EH (cell line): Measurements from ENCODE around the gene PCYT2.
A peak's percentile ranks its signal among the peaks of the same experiment; 100 is the strongest.
"Not testable (repeated sequence)": the region's sequence is repeated elsewhere in the genome, so short reads cannot be mapped to it uniquely, and the experiment has no call there.

Source experiments
- DNase-seq: peaks from one replicate; pipeline ENCODE4 v3.0.0-alpha.2; 2015; ENCODE audit warnings: low read depth

PCYT2 gene

DNA sequence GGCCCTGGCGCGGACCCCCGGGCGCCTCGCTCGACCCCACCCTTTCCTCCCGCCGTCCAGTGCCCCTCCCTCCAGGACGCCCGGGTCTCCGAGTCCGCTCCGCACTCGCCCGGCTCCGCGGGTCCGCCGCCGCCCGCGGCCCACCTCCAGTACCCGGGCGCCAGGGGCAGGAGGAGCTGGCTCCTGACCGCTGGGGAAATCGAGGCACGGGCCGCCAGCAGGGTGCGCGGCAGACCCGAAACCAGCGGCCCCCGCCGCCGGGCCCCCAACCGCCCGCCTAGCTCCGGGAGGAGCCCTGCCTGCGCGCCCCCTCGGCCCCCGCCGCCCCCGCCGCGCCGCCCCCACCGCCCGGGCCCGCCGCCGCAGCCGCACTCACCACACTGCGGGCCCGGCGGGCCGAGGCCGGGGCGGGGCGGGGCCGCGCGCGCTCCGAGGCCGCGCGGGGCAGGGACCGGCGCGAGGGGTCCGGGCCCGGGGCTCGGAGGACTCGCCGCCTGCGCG lies 16.0 kb upstream of the PCYT2 start:
- DNase-seq = no peak

DNA sequence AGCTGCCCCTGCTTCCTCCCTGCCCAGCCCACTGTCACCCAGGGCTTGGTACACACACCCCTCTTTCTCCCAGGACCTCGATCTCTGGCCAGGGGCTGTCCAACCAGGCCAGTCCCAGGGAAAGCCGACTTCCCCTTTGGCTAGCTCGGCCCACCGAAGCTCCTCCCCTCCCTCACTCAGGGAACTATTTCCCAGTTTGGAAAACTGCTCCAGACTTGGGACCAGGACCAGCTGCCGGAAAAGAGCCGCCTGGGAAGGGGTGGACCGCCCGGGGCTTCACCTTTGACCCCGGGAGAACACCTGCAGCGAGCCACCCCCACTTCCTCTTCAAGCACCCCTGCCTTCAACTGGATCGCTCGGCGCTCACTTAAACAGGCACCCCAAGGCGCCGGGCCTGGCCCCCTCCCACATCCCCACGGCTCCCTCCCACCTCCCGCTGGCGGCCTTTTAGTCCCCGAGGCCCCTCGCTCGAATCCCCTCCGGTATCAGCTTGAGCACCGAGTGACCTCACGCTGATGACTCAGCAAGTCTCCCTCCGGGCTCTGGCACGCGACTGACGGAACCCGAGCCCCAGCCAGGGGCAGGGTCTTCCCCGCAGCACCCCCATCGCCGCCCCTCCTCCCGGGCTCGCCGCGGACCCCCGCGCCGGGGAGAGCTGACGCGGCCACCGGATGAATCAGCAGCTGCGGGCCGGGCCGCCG lies 15.4 kb upstream of the PCYT2 start:
- DNase-seq = peak; percentile 91

DNA sequence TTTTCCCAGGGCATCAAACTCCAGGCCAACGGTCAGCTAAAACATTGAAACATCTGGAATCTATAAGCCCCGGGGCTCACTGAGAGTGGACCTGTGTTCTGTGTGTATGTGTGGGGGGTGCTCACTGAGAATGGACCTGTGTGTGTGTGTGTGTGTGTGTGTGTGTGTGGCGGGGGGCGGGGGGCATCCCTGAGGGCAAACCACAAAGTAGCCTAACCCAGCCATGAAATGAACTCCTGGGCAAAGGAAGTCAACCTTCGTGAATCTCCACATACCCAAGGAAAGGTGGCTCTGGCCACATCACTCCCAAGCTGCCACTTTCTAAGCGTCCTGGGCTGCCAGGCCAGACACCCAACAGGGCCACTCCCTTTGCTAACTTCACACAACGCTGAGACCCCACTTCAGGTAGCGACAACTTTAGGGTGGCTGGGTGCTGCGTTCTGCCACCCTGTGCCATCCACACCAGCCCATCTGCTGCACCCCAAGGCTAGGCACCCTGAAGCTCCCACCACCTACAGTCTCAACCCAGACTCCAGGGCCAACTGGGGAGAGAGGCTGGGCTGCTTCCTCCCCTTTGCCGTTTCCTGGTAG lies 14.8 kb upstream of the PCYT2 start:
- DNase-seq = no peak

DNA sequence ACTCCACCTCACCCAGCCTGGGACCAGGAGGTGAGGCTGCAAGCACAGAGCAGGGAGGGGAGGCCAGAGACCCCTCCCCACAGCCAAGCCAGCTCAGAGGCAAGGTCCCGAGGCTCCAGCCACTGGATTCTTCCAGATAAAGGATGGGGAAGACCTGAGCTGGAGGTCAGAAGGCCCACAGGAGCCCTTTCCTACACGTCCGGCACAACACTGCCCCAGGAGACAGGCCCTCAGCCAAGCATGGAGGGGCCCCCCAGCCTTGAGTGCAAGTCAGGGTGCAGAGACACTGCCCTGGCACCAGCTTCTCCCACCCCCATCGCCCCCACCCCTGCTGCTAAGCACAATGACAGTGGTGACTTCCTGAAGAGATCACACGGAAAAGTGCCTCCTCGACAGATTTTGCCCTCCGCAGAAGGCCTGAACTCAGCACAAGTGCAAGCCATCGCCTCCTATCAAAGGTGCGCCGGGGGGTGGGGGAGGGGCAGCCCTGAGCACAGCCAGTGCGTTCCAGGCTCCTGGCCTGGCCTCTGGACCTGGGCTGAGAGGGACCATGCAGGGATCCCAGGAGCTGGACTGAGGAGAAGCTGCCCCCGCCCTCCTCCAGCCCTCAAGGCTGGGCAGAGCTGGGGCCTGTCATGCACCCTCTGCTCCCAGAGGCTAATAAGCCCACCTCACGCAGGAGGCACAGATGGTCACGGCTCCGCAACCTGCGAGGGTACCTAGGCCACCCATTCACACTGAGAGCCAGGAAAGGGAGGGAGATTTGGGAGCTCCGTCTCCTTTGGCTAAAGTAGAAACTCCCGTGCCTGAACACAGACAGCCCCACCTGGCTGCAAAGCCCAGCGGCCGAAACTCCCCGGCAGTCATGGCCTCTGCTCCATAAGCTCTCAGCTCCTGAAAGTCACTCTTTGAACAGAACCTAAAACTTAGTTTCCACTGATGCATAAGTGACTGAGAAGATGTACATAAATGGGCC lies 13.6 kb upstream of the PCYT2 start:
- DNase-seq = no peak

DNA sequence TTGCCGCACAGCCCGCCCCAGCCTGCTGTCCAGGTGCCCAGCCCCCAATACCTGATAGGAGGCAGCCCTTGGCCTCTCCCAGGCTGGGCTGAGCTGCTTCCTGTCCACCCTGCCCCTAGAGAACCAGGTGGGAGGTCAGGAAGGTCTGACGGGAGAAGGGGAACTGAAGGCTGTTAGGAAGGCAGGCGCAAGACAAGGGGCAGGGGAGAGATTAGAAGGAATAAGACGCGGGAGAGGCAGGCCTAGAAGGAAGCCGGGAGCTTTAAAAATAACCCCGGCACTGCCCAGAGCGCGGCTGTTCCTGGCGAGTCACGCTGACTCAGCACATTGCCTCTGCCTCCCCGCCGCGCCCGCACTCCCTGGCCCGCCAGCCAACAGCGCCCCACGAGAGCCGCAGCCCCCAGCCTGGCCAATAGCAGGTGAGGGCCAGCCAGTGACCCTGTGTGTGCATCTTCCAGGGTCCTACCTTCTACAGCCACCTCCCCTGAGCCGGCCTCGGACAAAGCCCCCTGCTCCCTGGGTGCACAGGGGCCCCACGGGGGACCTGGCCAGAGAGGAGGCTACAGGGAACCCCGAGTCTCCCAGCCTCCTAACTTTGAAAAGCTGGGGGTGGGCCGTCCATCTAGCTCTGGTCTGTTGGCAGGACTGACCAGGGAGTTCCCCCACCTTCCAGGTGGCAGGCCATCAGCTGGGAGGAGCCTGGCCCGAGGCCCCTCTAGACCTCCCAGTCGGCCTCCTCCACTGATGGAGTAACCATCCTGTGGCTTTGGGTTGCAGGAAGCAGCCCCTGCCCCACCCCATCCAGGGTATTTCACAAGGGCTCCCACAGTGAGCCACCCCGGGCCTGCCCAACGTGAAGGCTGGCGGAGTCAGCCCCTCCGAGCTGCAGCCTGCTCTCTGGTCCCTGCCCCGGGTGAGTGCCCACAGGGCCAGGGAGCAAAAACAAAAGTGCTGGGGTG lies 12.4 kb upstream of the PCYT2 start:
- DNase-seq = peak; percentile 81

DNA sequence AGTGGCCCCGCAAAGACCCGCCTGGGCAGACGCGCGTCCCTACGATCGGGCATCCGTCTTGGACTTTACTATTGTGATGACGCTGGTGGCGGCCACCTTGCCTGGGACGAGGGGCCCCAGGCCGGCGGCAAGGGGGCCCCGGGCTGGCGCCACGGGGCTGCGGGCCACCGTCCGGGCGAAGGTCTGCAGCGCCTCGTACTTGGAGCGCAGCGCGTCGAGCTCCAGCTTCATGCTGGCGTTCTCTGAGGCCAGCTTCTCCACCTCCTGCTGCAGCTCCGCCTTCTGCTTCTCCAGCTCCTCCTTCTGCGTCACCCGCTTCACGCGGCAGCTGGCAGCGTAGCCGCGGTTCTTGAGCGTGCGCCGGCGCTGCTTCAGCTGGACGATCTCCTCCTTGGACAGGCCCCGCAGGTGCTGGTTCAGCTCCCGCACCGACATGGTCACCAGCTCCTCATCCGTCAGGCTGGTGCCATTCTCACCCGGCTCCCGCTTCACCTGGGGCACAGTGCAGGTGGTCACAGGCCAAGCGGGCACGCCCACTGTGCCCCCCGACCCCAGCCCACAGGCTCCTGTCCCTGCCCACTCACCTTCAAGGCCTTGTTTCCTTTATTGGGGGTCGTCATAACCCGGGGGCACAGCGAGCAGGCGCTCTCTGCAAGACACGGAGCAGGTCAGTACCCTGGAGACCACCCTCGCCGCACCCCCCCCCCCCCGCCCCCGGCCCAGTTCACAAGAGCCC lies 11.5 kb upstream of the PCYT2 start:
- DNase-seq = no peak

DNA sequence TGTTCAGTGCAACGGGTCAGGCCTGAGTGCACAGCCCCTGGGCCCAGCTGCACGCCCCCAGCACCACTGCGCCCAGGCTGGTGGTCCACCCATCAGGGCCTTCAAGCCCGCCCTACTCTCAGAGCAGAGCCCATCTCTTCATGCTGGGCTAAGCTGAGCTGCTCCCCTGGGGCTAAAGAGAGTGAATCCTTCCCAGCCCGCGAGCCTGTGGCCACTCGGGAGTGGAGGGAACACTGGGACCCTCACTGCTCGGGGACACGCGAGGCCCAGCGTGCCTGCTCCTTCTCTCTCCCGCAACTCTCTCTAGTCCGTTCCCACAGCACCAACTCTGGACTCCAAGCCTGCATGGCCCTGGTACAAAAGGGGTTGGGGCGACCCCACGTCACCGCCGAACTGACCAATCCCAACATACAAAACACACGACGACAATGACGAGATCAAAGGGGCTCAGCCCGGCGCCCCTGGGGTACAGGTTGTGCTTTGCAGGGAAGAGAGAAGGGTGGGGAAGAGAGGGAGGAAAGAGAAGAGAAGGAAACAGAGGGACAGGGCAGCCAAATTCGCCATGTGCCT lies 10.9 kb upstream of the PCYT2 start:
- DNase-seq = no peak

DNA sequence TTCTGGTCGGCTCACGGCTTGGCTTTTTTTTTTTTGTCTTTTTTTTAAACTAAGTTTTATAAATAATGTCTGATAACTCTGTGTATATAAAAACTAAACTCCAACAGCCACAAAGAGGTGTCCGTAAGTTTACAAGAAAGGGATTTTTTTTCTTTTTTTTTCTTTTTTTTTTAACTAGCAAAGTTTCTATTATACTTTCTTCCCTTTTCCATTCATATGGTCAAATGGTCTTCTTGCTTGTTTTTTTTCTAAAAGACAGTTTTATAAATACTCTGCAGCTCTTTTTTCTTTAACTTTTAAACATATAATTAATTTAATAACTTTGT lies 10.3 kb upstream of the PCYT2 start:
- DNase-seq = no peak

DNA sequence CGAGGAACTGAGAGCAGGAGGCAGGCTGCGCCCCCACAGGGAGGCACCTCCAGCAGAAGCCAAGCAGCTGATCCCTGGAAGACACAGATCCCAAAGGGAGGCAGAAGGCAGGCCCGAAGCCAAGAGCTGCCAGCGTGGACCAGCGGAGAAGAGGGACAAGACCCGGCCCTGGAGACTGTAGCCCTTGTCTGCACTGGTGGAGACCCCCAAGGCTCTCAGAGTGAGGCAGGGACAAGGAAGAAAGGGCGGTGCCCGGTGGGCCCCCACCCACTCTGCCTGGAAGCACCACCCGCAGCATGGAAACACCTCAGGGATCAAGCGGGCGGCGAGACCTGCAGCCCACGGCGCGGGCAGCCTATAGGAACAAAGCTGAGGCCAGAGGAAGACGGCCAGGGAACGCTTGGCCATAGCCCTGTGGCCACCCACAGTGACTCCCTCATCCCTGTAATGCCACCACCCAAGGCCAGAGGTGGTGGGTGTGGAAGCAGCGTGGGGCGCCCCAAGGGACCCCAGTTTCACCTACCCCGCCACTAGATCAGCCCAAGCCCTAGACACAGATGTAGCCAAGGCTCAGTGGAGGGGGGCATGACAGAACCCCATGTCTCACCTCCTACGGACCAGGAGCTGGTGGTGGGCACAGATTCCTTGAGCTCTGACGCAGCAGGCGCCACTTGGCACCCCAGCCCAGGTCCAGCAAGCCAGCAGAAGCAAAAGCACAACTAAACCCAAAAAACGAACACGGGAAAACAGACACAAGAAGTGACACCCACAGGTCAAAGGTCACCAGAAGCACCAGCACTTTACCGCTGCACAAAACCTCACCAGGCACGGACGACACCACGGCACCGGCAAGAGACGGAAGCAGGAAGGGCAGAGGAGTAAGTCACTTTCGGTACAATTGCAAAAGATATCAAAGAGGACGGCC lies 9.7 kb upstream of the PCYT2 start:
- DNase-seq = no peak

DNA sequence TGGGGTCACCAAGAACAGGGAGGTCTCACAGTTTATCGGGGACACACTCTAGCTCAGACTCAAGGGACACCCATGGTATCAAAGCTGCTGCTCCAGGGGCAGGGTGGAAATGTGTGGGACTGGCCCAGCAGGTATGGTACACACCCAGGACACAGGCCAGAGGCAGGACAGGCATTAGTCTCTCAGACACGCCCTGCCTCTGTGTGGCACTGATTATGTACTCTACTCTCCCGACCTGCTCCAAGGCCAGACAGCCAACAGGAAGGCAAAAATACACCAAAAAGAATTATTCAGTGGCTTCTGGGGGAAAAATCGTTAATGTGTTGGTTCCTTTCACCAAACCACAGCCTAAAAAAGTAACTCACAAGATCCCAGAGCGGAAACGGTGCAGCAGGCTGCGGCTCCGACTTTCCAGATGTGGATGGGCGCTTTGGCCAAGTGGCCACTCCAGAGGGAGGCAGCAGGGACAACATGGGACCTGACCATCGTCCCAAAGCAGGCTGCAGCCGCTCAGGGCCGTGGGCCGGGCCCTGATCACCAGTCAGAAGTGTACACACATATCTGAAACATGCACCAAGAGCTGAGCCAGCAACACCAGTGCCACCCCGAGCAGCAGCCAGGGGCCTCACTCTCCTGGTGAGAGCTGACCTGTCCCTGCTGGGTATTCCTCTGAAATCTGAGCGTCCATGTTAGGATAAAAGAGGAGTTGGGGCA lies 7.8 kb upstream of the PCYT2 start:
- no peak for DNase-seq

DNA sequence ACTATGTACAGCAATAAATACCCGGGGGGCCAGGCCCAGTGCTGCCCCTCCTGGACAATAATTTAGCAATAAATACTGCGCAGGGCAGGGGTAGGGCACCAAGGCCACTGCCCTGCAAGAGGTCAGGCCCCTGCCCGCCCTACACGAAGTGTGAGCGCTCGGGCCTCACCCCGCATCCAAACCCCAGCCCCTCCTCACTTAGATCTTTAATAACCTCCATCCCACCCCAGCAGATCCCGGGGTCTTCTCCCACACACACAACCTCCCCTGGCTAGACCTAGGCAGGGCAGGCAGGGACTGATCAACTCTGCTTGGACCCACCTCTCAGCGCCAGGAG lies 7.1 kb upstream of the PCYT2 start:
- DNase-seq = not testable (repeated sequence)

DNA sequence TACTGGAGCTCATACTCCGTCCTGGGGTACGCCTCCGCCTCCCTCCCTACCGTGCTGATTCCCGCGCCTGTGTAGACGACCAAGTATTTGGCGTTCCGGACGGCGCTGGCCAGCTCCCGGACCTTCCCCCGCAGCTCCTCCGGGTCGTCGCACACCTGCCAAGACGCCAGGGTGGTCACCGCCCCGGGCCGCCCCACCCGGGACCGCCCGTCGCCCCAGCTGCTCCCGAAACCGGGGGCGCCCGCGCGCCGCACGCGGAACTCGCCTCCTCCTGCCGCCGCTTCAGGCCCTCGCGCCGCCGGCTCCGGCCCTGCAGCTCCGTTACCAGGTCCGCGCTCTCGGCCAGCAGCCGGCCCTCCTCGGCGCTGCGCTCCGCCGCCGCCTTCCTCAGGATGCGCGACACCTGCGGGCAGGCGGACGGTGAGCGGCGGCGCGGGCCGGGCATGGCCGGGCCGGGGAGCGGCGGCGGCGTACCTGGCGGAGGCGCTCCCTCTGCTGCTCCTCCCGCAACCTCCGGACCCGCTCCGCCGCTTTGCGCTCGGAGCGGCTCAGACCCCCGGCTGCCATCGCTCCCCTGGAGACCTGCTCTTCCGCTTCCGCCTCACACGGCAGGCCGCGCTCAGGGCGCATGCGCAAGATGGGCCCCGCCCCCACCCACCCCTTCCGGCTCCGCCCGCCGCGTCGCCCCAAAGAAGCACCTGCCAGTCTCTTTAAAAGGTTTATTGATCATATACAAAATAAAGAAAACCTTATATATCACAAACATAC lies 6.5 kb upstream of the PCYT2 start, which contains the start of gene SIRT7:
SIRT7 (minus strand) TSS at position 612 of the 768 bp plus-strand sequence; CDS start at position 567, 45 bp downstream.
- peak; percentile 76 for DNase-seq

DNA sequence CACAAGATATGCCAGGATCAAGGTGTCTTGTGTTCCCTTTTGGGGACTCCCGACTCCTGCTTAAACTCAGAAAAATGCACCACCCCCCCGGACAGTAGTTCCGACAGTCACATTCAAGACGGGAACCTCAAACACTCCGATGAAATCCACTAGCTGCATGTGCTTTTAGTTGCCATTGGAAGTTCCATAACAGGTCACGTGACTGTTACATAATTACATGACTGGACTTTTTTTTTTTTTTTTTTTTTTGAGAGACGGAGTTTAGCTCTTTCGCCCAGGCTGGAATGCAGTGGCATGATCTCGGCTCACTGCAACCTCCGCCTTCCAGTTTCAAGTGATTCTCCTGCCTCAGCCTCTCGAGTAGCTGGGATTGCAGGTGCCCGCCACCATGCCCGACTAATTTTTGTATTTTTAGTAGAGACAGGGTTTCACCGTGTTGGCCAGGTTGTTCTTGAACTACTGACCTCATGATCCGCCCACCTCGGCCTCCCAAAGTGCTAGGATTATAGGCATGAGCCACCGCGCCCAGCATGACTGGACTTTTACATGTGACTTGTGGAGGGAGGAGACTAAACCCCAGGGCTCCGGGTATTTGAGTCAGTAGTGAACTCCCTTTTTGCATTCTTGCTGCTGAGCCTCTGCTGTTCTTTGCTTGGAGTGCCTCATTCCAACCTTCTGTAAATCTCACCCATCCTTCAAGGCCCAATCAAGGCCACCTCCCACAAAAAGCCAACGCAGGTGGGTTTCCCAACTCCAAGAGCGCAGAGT lies 5.2 kb upstream of the PCYT2 start:
- peak; percentile 74 for DNase-seq

DNA sequence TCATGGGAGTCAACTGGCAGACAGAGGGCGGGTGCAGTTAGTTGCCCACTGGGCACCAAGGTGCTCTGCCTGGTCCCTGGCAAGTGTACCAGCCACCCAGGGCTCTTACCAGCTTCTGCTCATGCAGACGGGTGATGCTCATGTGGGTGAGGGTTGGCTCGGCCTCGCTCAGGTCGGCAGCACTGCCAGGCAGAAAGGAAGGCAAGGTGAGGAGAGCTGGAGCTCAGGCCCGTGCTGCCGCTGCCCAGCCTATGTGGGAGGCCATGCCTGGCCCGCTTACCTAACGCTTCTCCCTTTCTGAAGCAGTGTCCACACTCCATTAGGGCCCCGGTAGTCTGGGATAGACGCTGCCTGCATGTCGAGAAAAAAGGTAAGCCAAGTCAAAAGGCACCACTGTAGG lies 4.1 kb upstream of the PCYT2 start:
- no peak for DNase-seq

DNA sequence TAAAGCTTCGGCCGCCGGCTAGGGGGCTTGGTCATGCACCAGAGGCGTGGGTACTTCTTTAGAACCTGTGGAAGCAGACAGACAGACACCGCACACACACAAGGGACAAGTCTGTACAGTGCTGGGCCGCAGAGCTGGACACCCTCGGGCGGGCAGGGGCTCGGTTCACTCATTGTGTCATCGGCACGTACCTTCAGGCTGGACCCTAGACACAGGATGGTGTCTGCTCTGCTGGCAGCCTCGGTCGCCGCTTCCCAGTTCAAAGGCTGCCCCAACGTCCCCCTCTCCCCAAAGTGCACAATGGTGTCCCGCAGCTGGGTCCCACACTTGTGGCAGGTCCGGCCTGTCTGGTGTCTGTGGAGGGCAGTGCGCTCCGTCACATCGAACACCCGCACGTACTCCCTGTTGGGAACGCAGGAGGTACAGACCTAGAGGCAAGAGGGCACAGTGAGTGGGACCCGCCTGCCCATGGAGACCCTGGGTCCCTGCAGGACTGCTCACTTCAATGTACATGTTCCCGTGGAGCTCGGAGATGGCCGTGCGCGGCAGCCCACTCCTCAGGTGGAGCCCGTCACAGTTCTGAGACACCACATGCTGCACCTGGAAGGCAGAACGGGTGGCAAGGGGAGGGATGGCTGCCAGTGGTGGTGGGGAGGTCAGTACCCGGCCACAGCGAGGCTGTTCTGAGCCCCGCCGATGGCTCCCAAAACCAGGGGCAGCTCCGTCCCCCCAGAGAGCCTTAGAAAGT lies 3.1 kb upstream of the PCYT2 start:
- no peak for DNase-seq

DNA sequence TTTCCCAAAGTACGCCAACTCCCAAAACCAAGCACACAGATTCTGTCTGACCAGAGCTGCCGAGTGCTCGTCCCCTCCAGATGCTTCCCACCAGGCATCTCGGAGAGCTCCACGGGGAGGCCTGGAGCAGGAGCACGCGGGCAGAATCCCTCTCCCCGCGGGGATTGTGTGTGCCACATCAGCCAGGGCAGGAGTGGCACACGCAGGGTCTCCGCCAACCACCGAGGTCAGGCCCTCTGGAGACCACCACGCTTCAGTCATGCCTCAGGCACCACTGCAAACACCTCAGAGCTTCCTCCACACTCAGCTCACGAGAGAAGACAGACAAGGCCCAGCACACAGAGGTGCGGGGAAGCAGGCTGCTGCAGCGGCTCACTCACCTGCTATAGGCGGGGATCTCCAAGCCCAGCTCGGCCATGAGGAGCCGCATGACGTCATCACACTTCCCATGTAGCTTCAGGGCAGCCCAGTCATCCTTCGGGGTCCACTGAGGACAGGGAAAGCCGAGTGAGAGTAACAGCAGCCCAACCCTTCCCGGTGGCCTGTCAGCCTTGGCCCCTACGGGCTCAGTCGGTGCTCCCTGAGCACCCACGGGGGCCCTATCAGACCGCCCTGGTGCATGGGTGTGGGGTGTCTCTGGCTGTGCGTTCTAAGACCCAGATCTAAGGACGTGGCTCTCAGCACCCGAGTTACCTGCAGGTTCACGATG lies 2.3 kb upstream of the PCYT2 start:
- DNase-seq = no peak
